GM18498 (cell line): ENCODE measurements around the gene RANGRF.
A peak's percentile ranks its signal among the peaks of the same experiment; 100 is the strongest.
"Not testable (repeated sequence)": the region's sequence is repeated elsewhere in the genome, so short reads cannot be mapped to it uniquely, and the experiment has no call there.

Experiments
- ATAC-seq: cut with Tn5 transposase; IDR thresholded peaks from one replicate; pipeline ENCODE4 v1.9.1; 2021; ENCODE audit warnings: mild to moderate bottlenecking, moderate library complexity; ENCODE audit not compliant: unreplicated experiment

Gene RANGRF, protein sequence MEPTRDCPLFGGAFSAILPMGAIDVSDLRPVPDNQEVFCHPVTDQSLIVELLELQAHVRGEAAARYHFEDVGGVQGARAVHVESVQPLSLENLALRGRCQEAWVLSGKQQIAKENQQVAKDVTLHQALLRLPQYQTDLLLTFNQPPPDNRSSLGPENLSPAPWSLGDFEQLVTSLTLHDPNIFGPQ

DNA sequence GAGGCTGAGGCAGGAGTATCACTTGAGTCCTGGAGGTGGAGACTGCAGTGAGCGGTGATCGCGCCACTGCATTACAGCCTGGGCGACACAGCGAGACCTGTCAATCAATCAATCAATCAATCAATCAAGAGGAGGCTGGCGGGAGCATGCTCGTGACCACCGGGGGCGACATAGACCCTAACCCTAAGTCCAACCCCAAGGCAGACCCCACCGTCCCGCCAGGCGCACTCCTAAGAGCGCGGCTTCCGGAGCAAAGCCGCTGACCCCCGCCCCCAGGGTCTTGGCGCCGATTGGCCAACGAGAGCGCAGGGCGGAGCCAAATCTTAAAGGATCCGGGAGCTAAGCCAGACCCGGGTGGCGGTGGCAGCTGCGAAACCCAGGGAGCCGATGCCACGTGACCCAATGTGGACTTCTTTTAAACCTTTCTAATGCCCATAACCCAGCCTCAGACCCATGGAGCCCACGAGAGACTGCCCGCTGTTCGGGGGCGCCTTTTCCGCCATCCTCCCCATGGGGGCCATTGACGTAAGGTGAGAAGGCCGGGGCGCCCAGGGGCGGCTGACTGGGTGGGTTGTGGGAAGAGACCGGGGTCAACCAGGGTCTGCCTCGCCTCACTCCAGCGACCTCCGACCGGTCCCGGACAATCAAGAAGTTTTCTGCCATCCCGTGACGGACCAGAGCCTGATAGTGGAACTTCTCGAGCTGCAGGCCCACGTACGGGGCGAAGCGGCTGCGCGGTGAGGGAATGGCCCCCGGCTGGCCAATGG is at the start of gene RANGRF:
RANGRF (plus strand) TSS at position 335 of the 767 bp plus-strand sequence; CDS start at position 454, 119 bp downstream.
- ATAC-seq, result peak; percentile 79

DNA sequence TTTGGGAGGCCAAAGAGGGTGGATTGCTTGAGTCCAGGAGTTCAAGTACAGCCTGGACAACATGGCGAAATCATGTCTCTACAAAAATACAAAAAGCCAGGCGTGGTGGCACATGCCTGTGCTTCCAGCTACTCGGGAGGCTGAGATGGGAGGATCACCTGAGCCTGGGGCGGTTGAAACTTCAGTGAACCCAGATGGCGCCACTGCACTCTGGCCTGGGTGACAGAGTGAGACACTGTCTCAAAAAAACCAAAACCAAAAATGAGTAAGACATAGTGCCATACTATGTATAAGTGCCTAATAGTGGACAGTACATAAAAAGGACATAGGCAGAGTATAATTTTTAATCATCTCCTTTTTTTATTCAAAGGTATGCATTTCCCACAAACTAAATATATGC is 44.6 kb upstream of the RANGRF start:
- no peak for ATAC-seq

DNA sequence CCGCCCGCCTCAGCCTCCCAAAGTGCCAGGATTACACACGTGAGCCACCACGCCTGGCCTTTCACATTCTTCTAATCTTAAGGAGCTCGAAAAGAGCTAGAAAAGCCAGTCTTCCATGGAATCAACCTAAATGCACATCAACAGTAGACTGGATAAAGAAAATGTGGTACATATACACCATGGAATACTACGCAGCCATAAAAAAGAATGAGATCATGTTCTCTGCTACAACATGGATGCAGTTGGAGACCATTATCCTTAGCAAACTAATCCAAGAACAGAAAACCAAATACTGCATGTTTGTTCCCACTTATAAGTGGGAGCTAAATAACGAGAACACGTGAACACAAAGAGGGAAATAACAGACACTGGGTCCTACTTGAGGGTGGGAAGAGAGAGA is 43.7 kb upstream of the RANGRF start:
- ATAC-seq, result no peak

DNA sequence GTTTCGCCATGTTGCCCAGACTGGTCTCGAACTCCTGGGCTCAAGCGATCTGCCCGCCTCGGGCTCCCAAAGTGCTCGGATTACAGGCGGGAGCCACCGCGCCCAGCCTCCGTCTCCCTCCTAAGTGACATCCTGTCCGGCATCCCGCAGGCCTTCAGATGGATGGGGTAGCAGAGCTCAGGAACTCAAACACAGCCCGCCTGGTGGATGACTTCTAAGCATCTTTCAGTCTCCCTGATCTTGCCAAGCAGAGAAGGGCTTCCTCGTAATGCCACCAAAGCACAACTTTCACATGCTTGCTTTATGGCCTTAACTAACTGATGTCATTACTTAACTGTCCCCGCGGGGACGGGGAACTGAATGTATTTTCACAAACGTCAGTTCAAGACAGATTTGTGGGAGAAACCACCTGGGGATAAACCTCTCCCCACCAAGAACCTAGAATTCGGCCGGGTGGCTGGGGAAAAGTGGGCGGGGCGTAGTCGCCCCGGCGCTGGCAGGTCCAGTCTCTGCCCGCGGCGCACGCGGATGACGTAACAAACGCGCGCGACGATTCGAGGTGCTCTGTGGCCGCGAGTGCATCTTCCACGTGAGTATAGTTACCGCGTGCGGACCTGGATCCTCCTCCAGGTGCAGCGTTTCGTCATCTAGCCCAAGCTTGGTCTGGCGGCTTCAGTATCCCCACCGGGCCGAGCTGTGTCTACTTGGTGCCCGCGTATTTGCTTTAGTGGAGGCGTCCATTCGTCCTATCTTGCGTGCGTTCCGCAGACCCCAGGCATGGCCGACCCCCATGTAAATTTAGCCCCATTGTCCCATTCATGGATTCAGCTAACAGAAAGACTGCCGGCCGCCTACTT is 39.5 kb upstream of the RANGRF start, which contains the start of gene PFAS:
PFAS (plus strand) TSS at position 539 of the 857 bp plus-strand sequence. CDS start 4,649 bp downstream, outside the sequence.
- ATAC-seq, result peak; percentile 55

DNA sequence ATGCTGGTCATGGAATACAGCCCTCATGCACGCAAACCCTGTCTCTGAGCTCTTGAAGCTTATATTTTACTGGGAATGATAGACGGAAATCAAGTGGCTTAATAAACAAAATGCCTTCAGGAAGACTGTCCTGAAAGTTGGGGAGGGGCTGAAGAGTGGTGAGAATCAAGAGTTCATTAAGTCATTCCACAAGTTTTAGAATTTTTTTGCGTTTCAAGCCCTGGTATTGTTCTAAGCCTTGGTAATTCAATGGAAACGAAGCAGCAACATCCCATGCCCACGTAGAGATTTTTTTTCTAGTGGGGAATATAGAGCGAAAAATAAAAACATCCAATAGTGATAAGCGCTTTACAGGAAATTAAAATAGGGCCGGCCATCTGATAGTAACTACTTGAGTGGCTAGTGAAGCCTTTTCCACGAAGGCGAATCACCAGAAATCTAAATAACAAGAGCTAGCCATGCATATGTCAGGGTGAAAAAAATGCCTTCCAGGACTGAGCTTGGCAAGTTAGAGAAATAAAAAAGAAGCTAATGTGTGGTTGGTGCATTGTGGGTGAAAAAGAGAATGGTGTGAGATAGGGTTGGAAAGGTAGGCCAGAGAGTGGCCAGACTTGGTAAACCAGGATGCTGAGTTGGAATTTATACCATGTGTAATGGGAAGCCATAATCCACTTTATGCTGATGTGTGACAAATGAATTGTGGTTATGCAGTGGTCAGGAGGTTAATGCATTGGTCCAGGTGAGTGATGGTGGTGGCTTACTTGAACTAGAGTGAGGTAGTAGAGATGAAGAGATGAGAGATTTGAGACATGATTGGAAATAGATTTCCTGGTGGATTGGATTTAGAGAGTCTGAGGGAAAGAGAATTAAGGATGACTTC is 38.6 kb upstream of the RANGRF start:
- no peak for ATAC-seq

DNA sequence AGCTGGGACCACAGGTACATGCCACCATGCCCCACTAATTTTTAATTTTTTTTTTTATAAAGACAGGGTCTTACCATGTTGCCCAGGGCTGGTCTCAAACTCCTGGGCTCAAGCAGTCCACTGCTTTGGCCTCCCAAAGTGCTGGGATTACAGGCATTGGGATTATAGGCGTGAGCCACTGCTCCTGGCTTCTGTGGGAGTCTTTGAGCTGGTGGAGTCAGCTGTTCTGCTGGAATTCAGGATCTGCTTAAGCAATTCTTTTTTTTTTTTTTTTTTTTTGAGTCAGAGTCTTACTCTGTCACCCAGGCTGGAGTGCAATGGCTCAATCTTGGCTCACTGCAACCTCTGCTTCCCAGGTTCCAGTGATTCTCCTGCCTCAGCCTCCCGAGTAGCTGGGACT is 37.1 kb upstream of the RANGRF start:
- not testable (repeated sequence) for ATAC-seq

DNA sequence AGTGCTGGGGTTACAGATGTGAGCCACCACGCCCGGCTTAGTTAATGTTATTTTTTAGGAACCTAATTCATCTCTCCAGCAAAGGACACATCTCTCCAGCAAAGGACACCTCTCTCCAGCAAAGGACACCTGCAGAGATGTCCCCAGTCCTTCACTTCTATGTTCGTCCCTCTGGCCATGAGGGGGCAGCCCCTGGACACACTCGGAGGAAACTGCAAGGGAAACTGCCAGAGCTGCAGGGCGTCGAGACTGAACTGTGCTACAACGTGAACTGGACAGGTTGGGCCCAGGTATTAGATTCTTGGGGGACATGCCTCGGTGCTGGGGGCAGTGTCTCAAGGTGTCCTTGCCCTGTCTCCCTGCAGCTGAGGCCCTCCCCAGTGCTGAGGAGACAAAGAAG is 34.7 kb upstream of the RANGRF start:
- no peak for ATAC-seq

DNA sequence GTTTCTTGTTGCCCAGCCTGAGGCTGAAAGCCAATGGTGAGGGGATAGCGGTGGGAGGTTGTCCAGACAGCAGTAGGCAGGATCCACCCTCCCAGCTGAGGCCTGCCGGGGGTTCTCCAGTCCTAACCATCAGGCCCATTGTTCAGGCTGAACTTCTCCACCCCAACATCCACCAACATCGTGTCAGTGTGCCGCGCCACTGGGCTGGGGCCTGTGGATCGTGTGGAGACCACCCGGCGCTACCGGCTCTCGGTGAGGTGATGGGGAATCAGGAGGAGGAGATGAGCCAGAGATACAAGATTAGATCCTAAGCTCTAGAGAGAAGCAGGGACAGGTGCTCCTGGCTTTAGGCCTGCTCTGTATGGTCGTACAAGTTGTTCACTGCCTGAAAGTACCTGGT is 33.6 kb upstream of the RANGRF start:
- no peak for ATAC-seq

DNA sequence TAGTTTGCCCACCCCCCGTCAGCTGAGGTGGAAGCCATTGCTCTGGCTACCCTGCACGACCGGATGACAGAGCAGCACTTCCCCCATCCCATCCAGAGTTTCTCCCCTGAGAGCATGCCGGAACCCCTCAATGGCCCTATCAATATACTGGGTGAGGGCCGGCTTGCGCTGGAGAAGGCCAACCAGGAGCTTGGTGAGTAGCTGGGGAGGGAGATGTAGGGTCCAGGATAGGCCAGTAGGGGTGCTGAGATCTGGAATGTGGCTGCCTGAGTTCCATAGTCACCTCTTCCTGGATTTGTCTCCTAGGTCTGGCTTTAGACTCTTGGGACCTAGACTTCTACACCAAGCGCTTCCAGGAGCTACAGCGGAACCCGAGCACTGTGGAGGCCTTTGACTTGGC is 33.0 kb upstream of the RANGRF start:
- ATAC-seq, result no peak

DNA sequence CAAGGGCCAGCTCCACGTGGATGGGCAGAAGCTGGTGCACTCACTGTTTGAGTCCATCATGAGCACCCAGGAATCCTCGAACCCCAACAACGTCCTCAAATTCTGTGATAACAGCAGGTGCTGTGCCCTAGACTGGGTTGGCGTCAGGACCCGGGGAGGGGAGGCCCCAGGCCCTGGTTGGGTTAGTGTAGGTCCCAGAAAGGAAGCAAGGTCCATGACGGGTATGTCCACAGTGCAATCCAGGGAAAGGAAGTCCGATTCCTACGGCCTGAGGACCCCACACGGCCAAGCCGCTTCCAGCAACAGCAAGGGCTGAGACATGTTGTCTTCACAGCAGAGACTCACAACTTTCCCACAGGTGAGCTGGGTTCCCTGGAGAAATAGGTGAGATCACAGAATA is 32.2 kb upstream of the RANGRF start:
- no peak for ATAC-seq

DNA sequence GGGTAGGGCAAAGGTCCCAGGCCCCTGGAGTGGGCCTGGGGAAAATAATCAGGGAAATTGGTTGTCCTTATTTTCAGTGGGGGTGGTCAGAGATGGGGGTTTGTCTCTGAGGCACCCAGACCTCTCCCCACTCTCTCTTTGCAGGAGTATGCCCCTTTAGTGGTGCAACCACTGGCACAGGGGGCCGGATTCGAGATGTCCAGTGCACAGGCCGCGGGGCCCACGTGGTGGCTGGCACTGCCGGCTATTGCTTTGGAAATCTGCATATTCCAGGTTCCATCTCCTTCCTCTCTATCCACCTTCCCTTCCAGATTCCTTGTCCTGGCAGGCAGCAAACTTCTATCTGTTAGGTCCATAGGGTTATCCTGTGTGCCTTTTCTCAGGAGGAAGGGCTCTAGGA is 31.8 kb upstream of the RANGRF start:
- ATAC-seq, result no peak

DNA sequence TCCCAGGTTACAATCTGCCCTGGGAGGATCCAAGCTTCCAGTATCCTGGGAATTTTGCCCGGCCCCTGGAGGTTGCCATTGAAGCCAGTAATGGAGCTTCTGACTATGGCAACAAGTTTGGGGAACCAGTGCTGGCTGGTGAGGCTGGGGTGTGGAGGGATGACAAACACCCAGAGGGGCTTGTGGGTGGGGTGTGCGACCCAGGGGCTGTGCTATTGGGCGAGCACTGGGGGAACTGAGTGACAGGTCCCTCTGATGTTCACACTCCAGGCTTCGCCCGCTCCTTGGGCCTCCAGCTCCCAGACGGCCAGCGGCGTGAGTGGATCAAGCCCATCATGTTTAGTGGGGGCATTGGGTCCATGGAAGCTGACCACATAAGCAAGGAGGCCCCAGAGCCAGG is 30.7 kb upstream of the RANGRF start:
- ATAC-seq, result no peak

DNA sequence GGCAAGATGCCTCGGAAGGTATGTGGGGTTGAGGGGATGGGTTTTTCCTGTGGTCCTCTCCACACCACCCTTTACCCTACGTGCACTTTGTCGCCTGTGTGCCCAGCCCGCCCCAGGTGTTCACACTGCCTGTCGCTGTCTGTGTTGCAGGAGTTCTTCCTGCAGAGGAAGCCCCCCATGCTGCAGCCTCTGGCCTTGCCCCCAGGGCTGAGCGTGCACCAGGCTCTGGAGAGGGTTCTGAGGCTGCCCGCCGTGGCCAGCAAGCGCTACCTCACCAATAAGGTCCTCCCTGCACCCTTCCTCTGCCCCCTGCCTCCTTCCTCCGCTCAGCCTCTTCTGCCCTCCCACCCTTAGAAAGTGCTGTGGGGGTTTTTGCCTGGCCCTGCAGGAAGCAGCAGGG is 24.1 kb upstream of the RANGRF start:
- no peak for ATAC-seq

DNA sequence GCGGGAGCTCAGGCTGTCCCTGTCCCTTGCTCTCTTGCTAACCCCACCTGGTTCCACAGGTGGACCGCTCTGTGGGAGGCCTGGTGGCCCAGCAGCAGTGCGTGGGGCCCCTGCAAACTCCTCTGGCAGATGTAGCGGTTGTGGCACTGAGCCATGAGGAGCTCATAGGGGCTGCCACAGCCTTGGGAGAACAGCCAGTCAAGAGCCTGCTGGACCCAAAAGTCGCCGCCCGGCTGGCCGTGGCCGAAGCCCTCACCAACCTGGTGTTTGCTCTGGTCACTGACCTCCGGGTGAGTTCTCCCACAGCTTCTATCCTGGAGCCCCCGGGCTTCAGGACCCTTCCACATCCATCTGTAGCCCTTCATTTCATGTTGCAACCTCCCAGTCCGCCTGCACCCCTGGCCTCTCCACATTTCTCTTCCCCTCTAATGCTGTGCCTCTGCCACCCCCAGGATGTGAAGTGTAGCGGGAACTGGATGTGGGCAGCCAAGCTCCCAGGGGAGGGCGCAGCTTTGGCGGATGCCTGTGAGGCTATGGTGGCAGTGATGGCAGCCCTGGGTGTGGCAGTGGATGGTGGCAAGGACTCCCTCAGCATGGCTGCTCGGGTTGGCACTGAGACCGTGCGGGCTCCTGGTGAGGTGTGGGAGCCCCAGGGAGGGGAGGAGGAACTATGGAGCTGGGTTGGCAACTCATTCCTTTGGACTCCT is 23.5 kb upstream of the RANGRF start:
- ATAC-seq, result no peak

DNA sequence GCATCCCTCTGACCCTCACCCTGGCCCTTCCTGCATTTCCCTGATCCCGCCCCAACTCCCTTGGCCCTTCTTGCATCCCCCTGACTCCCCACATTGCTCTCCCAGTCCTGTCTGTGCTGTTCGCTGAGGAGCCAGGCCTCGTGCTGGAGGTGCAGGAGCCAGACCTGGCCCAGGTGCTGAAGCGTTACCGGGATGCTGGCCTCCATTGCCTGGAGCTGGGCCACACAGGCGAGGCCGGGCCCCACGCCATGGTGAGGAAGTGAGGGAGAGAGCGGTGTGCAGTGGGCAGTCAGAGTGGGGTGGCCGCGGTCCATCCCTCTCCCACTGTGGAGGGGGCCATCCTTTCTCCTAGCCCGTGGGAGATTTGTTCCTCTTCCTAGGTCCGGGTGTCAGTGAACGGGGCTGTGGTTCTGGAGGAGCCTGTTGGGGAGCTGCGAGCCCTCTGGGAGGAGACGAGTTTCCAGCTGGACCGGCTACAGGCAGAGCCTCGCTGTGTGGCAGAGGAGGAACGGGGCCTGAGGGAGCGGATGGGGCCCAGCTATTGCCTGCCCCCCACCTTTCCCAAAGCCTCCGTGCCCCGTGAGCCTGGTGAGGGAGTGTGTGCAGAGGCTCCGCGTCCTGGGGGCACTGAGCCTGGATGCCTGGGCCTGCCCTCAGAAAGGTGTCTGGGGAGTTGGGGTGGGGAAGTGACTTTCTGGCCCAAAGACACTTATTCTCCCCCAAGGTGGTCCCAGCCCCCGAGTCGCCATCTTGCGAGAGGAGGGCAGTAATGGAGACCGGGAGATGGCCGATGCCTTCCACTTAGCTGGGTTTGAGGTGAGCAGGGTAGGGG is 21.6 kb upstream of the RANGRF start:
- no peak for ATAC-seq

DNA sequence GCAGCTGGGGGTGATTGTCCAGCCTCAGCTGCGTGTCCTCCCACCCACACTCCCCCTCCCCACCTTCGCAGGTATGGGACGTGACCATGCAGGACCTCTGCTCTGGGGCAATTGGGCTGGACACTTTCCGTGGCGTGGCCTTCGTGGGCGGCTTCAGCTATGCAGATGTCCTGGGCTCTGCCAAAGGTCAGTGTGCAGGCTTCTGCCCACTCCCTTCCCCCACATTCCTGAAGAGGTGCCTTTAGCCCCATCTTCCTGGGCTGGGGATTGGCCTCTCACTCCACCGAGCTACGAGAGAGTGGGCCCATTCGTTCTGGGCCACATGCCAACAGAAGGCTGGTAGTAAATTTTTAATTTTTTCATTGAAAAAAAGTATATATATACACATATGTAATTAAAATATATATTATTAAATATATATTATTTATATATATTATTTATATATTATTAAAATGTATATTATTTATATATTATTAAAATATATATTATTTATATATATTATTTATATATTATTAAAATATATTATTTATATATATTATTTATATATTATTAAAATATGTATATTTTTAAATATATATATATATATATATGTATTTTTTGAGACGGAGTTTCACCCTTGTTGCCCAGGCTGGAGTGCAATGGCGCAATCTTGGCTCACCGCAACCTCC is 20.9 kb upstream of the RANGRF start:
- no peak for ATAC-seq

DNA sequence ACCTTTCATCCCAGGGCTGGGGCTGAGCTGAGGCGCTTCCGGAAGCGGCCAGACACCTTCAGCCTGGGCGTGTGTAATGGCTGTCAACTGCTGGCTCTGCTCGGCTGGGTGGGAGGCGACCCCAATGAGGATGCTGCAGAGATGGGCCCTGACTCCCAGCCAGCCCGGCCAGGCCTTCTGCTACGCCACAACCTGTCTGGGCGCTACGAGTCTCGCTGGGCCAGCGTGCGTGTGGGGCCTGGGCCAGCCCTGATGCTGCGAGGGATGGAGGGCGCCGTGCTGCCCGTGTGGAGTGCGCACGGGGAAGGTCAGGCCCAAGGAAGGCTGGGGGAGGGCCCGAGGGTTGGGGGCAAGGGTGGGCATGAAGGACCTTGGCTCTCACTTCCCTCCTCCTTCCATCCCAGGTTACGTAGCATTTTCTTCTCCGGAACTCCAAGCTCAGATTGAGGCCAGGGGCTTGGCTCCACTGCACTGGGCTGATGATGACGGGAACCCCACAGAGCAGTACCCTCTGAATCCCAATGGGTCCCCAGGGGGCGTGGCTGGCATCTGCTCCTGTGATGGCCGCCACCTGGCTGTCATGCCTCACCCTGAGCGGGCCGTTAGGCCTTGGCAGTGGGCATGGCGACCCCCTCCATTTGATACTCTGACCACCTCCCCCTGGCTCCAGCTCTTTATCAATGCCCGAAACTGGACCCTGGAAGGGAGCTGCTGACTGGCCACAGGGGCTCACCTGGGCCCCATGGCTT is 19.7 kb upstream of the RANGRF start:
- ATAC-seq, result no peak

DNA sequence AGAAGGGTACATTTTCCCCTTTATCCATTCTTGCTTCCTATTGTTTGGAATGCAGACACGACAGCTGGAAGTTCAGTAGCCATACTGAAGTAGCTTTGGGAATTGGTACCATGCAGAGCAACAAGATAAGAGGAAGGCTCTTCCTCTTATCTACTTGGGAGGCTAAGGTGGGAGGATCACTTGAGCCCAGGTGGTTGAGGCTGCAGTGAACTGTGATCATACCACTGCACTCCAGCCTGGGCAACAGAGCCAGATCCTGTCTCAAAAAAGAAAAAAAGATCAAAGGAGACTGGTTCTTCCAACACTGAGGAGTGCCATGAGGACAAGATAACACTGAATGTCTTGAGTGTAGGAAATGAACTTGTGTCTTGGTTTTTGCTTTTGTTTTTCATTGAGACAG is 16.0 kb upstream of the RANGRF start:
- no peak for ATAC-seq
